ENCODE measurements around the gene HIPK2.

Gene HIPK2

GRCh38 chr7:139538881-139539635 lies 238.7 kb downstream of the HIPK2 start:
- no peak for DNase-seq (ENCODE audit: low read depth in 3 of 3)

GRCh38 chr7:139536152-139536551 lies 241.6 kb downstream of the HIPK2 start:
- DNase-seq (ENCODE audit: low read depth in 3 of 3): no peak

- no peak for DNase-seq (ENCODE audit: low read depth in 3 of 3)
Measured at GRCh38 chr7:139534966-139535651, 242.7 kb downstream of the HIPK2 start.

- no peak for DNase-seq (ENCODE audit: low read depth in 3 of 3)
Measured at GRCh38 chr7:139534096-139534495, 243.7 kb downstream of the HIPK2 start.

- no peak for DNase-seq (ENCODE audit: low read depth in 3 of 3)
Measured at GRCh38 chr7:139532636-139533155, 245.1 kb downstream of the HIPK2 start.

- no peak for DNase-seq (ENCODE audit: low read depth in 3 of 3)
Measured at GRCh38 chr7:139531094-139531493, 246.7 kb downstream of the HIPK2 start.

- DNase-seq (ENCODE audit: low read depth in 3 of 3): no peak
Measured at GRCh38 chr7:139526578-139527544, 250.9 kb downstream of the HIPK2 start.

GRCh38 chr7:139525750-139526149 lies 252.0 kb downstream of the HIPK2 start:
- no peak for DNase-seq (ENCODE audit: low read depth in 3 of 3)

- no peak for DNase-seq (ENCODE audit: low read depth in 3 of 3)
Measured at GRCh38 chr7:139525239-139525638, 252.6 kb downstream of the HIPK2 start.

GRCh38 chr7:139523968-139524815 lies 253.6 kb downstream of the HIPK2 start:
- no peak for DNase-seq (ENCODE audit: low read depth in 3 of 3)

- DNase-seq (ENCODE audit: low read depth in 3 of 3): no peak
Measured at GRCh38 chr7:139523199-139523941, 254.4 kb downstream of the HIPK2 start, which contains the start of gene CLEC2L. Gene CLEC2L (plus strand): TSS chr7:139523685. CDS start chr7:139523928, 243 bp downstream.

- no peak for DNase-seq (ENCODE audit: low read depth in 3 of 3)
Measured at GRCh38 chr7:139522830-139523198, 255.0 kb downstream of the HIPK2 start.

GRCh38 chr7:139521439-139521838 lies 256.4 kb downstream of the HIPK2 start:
- no peak for DNase-seq (ENCODE audit: low read depth in 3 of 3)

- no peak for DNase-seq (ENCODE audit: low read depth in 3 of 3)
Measured at GRCh38 chr7:139515266-139515665, 262.5 kb downstream of the HIPK2 start.

All from stimulated activated CD4-positive, alpha-beta T cell treated with anti-CD3 and anti-CD28 coated beads, TNF-alpha, amount 100 ng/mL, for 48 hours (primary cell).